GM11168 (cell line): ENCODE results near the gene DOCK1.

Experiments used
- in situ Hi-C: fragments of 300-500 bp; cut with MboI; formaldehyde crosslinking; loops from one replicate; pipeline ENCODE4 v1.12.0; 2022; ENCODE audit warnings: low sequenced_read_pairs; ENCODE audit not compliant: unreplicated experiment

The DOCK1 gene

GRCh38 chr10:127400216-127400615 lies 495.0 kb downstream of the DOCK1 start:
- in situ Hi-C loops = no loop called here

- in situ Hi-C loops = no loop called here
Observed at GRCh38 chr10:127402596-127403409, 497.6 kb downstream of the DOCK1 start.

- in situ Hi-C loops = no loop called here
Observed at GRCh38 chr10:127405221-127405620, 500.0 kb downstream of the DOCK1 start.

- in situ Hi-C loops = no loop called here
Observed at GRCh38 chr10:127406018-127406550, 500.9 kb downstream of the DOCK1 start.

- in situ Hi-C loops = no loop called here
Observed at GRCh38 chr10:127407551-127407950, 502.3 kb downstream of the DOCK1 start.

- in situ Hi-C loops = no loop called here
Observed at GRCh38 chr10:127408112-127408710, 503.0 kb downstream of the DOCK1 start.

GRCh38 chr10:127408733-127409132 lies 503.5 kb downstream of the DOCK1 start:
- in situ Hi-C loops = no loop called here

DNA sequence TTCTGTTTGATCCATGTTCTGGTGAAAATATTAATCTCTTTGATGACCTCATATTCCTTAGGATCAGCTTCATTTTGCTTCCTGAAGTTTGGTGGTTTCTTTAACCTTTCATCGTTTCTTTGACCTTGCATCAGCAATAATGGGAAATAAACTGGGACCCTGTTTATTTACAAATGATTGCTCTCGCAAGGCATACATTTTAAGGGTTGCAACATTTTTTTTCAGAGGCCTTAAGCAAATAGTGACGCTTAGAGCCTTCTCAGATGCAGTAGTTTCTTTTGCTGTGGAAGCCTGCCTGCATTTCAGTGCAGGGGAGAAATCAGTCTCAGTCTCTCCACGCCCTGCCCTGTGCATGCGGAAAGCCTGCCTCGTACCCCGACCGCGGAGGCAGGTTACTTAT lies 504.8 kb downstream of the DOCK1 start:
- in situ Hi-C loops = no loop called here

- in situ Hi-C loops = no loop called here
Observed at GRCh38 chr10:127411062-127411461, 505.8 kb downstream of the DOCK1 start.

- in situ Hi-C loops = no loop called here
Observed at GRCh38 chr10:127413326-127413725, 508.1 kb downstream of the DOCK1 start.

DNA sequence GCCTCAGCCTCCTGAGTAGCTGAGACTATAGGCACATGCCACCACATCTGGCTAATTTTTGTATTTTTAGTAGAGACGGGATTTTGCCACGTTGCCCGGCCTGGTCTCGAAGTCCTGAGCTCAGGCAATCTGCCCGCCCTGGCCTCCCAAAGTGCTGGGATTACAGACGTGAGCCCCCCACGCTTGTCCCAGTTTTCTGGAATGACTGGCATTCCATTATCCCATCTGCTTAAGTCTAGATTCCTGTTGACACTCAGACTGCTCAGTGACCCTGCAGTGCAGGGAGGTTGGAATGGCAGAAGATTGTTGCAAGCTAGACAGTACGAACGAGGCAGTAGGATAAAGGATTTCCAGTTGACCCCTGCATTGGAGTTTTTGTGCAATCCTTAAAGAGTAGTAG lies 508.8 kb downstream of the DOCK1 start:
- in situ Hi-C loops = no loop called here

GRCh38 chr10:127415116-127415515 lies 509.9 kb downstream of the DOCK1 start:
- in situ Hi-C loops = no loop called here

DNA sequence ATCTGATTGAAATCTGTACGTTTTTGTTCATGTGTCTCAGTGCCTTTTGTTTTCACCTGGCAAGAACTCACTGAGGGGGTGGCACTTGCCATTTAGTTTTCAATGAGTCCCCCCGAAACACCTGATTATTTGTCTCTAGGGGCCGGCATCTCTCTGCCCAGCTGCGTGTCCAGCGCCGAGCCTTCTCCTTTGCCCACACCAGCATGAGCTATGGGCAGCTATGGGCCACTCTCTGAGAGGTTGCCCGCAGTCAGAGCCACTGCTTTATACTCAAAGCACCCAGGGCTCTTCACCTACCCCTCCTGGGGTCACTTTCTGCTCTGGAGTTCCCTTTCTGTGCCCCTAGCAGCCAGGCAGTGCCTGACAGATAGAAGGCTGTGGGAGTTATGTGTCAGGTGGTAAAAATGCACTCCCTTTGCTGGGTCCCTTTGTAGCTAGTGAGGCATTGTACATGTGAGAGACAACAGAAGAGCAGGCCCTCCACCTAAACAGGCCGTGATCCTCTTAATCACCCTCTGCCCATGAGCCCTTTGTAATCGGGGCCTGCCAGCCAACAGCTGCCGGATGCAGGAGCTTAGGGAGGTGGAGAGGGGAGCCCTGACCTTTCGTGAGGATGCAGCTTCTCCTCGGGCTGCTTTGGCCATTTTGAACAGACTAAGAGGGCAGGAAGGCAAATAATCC lies 510.8 kb downstream of the DOCK1 start:
- in situ Hi-C loops = no loop called here

DNA sequence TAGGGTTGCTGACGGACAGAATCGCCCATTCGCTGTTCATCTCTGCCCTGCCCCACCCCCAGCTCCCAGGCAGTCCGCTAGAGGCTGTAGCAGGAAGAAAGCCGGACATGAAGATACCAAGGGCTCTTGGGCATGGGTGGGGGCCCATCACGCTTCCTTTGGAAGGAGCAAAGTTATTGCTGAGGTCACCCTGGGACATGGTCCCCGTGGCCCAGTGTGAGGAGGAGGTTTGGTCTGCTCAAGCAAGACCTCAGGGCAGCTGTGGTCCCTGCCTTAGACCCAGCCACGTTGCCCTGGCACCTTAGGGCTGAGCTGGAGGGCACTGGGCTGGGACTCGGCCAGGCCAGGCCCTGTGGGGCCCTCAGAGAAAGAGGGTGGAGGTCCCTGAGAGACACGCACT lies 511.8 kb downstream of the DOCK1 start:
- in situ Hi-C loops = no loop called here

- in situ Hi-C loops = no loop called here
Observed at GRCh38 chr10:127417686-127418401, 512.6 kb downstream of the DOCK1 start.

DNA sequence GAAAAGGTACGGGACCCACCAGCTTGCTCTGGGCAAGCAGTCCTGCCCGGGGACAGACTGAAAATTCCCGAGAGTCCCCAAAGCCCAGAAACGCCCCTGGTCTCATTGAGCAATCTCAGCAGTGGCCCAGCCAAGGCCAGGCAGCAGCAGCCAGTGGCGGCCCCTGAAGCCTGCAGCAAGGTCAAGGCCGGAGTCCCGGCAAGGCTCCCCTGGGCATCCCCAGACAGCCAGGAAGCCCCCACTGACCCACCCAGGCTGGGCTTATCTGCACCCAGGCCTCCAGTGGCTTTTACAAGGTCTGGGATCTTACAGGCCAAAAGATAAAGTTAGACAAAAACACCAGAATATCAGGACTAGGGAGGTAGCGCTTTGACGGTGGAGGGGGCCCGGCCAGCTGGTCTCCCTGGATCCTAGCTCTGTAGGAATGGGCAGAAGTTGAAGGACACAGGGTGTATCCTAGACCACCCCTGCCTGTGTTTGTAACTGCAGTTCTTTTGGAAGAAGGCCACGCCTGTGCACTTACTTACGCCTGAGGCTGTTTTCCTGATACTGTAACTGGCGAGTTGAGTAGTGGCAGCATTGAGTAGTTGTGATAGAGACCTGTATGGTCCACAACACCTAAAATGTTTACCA lies 513.4 kb downstream of the DOCK1 start:
- in situ Hi-C loops = no loop called here

DNA sequence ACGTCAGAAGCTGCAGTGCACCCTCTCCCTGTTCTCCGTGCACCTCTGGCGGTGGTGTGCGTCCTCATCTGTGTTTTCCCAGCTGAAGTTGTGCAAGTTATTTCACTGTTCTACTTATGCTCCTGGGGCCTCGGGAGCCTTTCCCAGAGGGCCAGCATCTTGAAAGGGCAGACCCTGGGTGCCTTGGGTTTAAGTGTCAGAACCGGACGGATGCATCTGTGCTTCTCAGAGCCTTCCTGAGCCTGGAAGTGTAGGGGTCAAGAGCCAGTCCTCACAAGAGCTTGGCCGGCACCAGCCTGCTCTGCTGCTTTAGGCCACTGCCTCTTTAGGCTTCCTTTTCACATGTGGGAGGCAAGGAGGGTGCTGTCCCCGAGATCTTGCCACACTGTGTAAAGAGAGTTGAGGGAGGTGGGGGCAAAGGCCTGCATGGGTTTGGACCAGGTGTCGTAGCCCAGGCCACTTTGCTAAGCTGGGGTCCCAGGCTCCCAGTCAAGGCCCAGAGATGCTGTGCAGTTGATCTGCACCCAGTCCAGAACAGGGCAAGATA lies 515.0 kb downstream of the DOCK1 start:
- in situ Hi-C loops = no loop called here

DNA sequence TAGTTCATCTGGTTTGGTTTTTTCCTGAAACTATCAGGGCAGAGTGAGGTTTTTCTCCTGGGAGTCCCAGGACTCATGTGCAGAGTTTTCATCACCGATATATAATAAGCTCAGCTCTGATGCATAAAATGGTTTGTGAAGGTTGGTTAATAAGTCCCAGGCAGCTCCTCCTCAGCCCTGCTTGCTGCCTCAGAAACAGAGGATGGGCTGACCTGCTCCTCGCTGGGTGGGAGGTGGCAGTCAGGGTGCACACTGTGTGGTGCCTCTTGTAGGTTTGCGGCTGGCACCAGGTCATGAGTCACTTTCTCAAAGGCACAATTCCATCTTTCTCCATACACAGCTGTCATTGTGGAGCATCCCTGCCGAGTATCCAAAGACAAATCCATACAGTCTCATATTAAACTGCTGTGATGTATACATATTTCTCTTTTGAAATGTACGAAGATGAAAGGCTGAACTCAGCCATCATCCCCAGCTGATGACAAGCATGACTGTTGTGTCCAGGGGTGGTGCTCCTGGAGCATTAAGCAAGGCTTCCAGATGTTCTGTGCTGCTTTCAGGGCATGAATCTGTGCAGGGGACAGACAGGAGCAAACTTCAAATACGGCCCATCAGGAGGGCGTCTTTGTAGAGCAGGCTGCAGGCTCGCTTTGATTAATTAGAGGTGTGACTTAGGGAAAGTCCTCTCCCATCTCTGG lies 518.1 kb downstream of the DOCK1 start:
- in situ Hi-C loops = no loop called here

- in situ Hi-C loops = no loop called here
Observed at GRCh38 chr10:127424594-127425264, 519.5 kb downstream of the DOCK1 start.
